Left lung (tissue), 10 donors: ENCODE measurements around the gene SDHA. TPM values are rescaled to one million over a fixed set of nuclear protein-coding genes. Genes with fewer than 3 reads are reported as not detected.
"Not testable (repeated sequence)": the region's sequence is repeated elsewhere in the genome, so short reads cannot be mapped to it uniquely, and the experiment has no call there.

Source experiments
- ATAC-seq: fragments of 200-7000 bp; cut with Tn5 transposase; one replicate; pipeline ENCODE4 v1.9.1; 2020; ENCODE audit warnings: moderate library complexity
- DNase-seq, 4 donors: peaks; one replicate each; pipeline ENCODE4 v3.0.0-alpha.2; 2013 to 2020
- H3K27ac ChIP-seq, 2 donors: fragments of 200-600 bp; sonication (generic) in 1 of 2; one replicate each; pipeline versions ENCODE4 v1.5.0 to v1.8.0; 2020 to 2021
- H3K27me3 ChIP-seq, 2 donors: fragments of 200-600 bp; sonication (generic) in 1 of 2; one replicate each; pipeline versions ENCODE4 v1.5.0 to v1.8.0; 2020 to 2021
- H3K36me3 ChIP-seq, 2 donors: fragments of 200-600 bp; sonication (generic) in 1 of 2; one replicate each; pipeline versions ENCODE4 v1.5.0 to v1.8.0; 2020 to 2021
- H3K4me1 ChIP-seq, 2 donors: fragments of 200-600 bp; one replicate each; pipeline ENCODE4 v1.8.0; 2021
- H3K4me3 ChIP-seq, 2 donors: fragments of 200-600 bp; sonication (generic) in 1 of 2; one replicate each; pipeline versions ENCODE4 v1.5.0 to v1.8.0; 2020 to 2021; ENCODE audit warnings: mild to moderate bottlenecking in 1 of 2
- H3K9me3 ChIP-seq, 2 donors: fragments of 200-600 bp; sonication (generic) in 1 of 2; one replicate each; pipeline versions ENCODE4 v1.5.0 to v1.8.0; 2020 to 2021
- CTCF ChIP-seq, 2 donors: fragments of 200-600 bp; sonication (generic) in 1 of 2; IDR thresholded peaks; one replicate each; pipeline versions ENCODE4 v1.5.0 to v1.8.0; 2021; ENCODE audit warnings: antibody characterized with exemption in 2 of 2
- intact Hi-C, 2 donors: fragments of 100-400 bp; cut with DNase I; formaldehyde crosslinking; loops; one replicate each; pipeline versions ENCODE4 v1.11.2 to v1.14.2; 2022
- polyA plus RNA-seq, 6 donors: library from polyadenylated mRNA; unstranded; fragments of 120-200 nt; gene quantifications; one replicate each; pipeline ENCODE4 v1.2.1, GENCODE V29; 2013; ENCODE audit not compliant: insufficient read length in 6 of 6
- total RNA-seq, 2 donors: library from RNA; stranded (reverse); fragmentation: NEBNext Ultra II Directional; extraction: Animal tissue kit (Norgen Biotek cat#: 25700); gene quantifications; one replicate each; pipeline ENCODE4 v1.2.1, GENCODE V29; 2021
- donor health status: DM: no; HTN: yes; CAD: no.
- donor health status: DM: no; HTN: no; CAD: no.

SDHA gene
- total and polyA plus RNA-seq, 8 donors: 95.9 to 113 (median 106) TPM

- ATAC-seq (no peak), DNase-seq (no peak)
- Histone ChIP-seq H3K4me1 (peaks cover 3 to 5% of the 10 kb centered on the region in 2 donors), H3K4me3 (no peak overlapping the region), H3K36me3 (no peaks in the 10 kb centered on the region), H3K27ac (no peak overlapping the region), H3K27me3 (peaks cover 4 to 33% of the 10 kb centered on the region in 2 donors), H3K9me3 (no peaks in the 10 kb centered on the region)
- intact Hi-C loops: no loop called here
- TF ChIP-seq CTCF (IDR thresholded peaks at IDR 0.05): no peak
Measured at GRCh38 chr5:192970-193831, 24.9 kb upstream of the SDHA start.

GRCh38 chr5:194102-194501 lies 24.0 kb upstream of the SDHA start:
- Histone ChIP-seq H3K27ac (no peak overlapping the region), H3K36me3 (peaks cover 0 to 4% of the 10 kb centered on the region in 2 donors), H3K4me3 (no peak overlapping the region), H3K4me1 (no peaks in the 10 kb centered on the region), H3K9me3 (no peaks in the 10 kb centered on the region), H3K27me3 (peaks cover 4 to 25% of the 10 kb centered on the region in 2 donors)
- intact Hi-C loops: no loop called here
- no peak for TF ChIP-seq CTCF (IDR thresholded peaks at IDR 0.05)
- DNase-seq (peak in 1 of 4 donors; percentile 80), ATAC-seq (no peak)

GRCh38 chr5:194603-195209 lies 23.4 kb upstream of the SDHA start:
- H3K4me3 ChIP-seq: no peak overlapping the region
- H3K36me3 ChIP-seq: peaks cover 0 to 4% of the 10 kb centered on the region in 2 donors
- H3K4me1 ChIP-seq: no peaks in the 10 kb centered on the region
- no peak for TF ChIP-seq CTCF (IDR thresholded peaks at IDR 0.05)
- ATAC-seq (no peak), DNase-seq (peak in 1 of 4 donors; percentile 80)
- H3K9me3 ChIP-seq: no peaks in the 10 kb centered on the region
- no peak overlapping the region for H3K27ac ChIP-seq
- H3K27me3 ChIP-seq: peaks cover 4 to 25% of the 10 kb centered on the region in 2 donors
- intact Hi-C loops: no loop called here

GRCh38 chr5:195401-196160 lies 22.5 kb upstream of the SDHA start:
- H3K4me3 ChIP-seq: no peak overlapping the region
- H3K36me3 ChIP-seq: peaks cover 0 to 4% of the 10 kb centered on the region in 2 donors
- H3K27ac ChIP-seq: no peak overlapping the region
- H3K9me3 ChIP-seq: no peaks in the 10 kb centered on the region
- ATAC-seq (no peak), DNase-seq (no peak)
- no peak for TF ChIP-seq CTCF (IDR thresholded peaks at IDR 0.05)
- intact Hi-C loops: no loop called here
- H3K4me1 ChIP-seq: no peaks in the 10 kb centered on the region
- H3K27me3 ChIP-seq: peaks cover 4 to 23% of the 10 kb centered on the region in 2 donors

GRCh38 chr5:196350-196749 lies 21.8 kb upstream of the SDHA start:
- DNase-seq (no peak), ATAC-seq (no peak)
- intact Hi-C loops: no loop called here
- TF ChIP-seq CTCF (IDR thresholded peaks at IDR 0.05): no peak
- Histone ChIP-seq H3K27me3 (peaks cover 0 to 15% of the 10 kb centered on the region in 2 donors), H3K4me1 (no peaks in the 10 kb centered on the region), H3K27ac (no peak overlapping the region), H3K36me3 (peaks cover 0 to 4% of the 10 kb centered on the region in 2 donors), H3K4me3 (no peak overlapping the region), H3K9me3 (no peaks in the 10 kb centered on the region)

GRCh38 chr5:197031-197430 lies 21.1 kb upstream of the SDHA start:
- intact Hi-C loops, H3K27me3 ChIP-seq, H3K9me3 ChIP-seq, H3K4me3 ChIP-seq, H3K36me3 ChIP-seq, DNase-seq, ATAC-seq, H3K27ac ChIP-seq, H3K4me1 ChIP-seq: not testable (repeated sequence)
